Bronchial smooth muscle cell (primary cell): ENCODE measurements around the gene BAX. TPM values are rescaled to one million over a fixed set of nuclear protein-coding genes. Genes with fewer than 3 reads are reported as not detected.

ENCODE experiments used
- total RNA-seq: library from RNA; depleted of rRNA; stranded (reverse); fragments of >200 nt; gene quantifications from 2 replicates; pipeline ENCODE4 v1.2.1, GENCODE V29; 2014

Gene BAX
- total RNA-seq, result 70.6 and 113 TPM in 2 replicates

DNA sequence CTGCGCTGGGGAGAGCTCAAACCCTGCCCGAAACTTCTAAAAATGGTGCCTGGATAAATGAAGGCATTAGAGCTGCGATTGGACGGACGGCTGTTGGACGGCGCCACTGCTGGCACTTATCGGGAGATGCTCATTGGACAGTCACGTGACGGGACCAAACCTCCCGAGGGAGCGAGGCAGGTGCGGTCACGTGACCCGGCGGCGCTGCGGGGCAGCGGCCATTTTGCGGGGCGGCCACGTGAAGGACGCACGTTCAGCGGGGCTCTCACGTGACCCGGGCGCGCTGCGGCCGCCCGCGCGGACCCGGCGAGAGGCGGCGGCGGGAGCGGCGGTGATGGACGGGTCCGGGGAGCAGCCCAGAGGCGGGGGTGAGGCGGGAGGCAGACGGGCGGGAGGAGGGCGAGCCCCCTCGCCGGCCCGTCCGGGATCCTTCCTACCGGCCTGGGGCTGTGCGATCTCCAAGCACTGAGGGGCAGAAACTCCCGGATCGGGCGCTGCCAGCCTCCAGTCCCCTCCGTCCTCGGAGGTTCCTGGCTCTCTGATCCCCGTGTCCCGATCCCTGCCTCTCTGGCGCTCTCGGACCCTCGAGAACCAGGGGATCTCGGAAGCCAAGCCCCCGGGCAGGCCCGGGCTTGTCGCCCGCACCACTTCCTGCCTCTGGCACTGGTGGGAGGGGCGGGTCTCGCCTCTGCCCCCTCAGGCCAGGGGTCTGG is at the start of gene BAX:
Gene BAX (plus strand): TSS at position 281 of the 713 bp plus-strand sequence. CDS start 54 bp downstream, at position 335.

DNA sequence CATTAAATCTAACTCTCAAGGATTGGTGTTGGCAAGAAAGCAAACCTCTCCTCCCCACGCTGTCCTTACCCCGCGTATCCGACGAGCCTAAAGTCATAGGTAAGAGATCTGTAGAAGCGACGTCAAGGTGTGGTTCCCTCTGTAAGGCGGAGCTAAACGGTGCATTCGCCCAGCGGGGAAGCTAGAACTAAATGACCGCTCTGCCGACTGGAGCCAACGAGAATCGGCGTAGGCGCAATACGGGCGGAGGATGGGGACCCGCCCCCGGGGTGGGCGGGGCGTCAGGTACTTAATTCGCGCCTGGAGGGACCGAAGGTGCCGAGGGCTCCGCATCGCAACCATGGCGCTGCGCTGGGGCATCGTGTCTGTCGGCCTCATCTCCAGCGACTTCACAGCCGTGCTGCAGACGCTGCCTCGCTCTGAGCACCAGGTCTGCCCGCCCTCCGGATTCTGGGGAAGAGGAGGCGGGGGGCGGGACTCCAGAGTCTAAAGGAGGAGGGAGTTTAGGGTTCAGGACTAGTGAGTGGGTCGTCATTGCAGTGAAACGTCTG is 21.2 kb upstream of the BAX start, which contains the start of gene DHDH:
Gene DHDH (plus strand): TSS at position 318 of the 551 bp plus-strand sequence. CDS start 23 bp downstream, at position 341.

DNA sequence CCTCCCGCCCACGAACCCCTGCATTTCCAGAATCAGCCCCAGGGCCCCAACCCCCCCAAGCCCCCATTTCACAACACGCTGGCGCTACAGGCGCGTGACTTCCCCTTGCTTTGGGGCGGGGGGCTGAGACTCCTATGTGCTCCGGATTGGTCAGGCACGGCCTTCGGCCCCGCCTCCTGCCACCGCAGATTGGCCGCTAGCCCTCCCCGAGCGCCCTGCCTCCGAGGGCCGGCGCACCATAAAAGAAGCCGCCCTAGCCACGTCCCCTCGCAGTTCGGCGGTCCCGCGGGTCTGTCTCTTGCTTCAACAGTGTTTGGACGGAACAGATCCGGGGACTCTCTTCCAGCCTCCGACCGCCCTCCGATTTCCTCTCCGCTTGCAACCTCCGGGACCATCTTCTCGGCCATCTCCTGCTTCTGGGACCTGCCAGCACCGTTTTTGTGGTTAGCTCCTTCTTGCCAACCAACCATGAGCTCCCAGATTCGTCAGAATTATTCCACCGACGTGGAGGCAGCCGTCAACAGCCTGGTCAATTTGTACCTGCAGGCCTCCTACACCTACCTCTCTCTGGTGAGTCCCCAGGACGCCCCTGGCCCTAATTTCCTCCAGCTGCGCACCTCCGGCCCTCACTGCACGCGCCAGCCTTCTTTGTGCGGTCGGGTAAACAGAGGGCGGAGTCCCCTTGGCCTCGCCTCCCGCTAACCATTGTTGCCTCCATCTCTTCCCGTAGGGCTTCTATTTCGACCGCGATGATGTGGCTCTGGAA is 10.5 kb downstream of the BAX start, which contains the start of gene FTL:
Gene FTL (plus strand): TSS at position 270 of the 766 bp plus-strand sequence. CDS start 199 bp downstream, at position 469.

DNA sequence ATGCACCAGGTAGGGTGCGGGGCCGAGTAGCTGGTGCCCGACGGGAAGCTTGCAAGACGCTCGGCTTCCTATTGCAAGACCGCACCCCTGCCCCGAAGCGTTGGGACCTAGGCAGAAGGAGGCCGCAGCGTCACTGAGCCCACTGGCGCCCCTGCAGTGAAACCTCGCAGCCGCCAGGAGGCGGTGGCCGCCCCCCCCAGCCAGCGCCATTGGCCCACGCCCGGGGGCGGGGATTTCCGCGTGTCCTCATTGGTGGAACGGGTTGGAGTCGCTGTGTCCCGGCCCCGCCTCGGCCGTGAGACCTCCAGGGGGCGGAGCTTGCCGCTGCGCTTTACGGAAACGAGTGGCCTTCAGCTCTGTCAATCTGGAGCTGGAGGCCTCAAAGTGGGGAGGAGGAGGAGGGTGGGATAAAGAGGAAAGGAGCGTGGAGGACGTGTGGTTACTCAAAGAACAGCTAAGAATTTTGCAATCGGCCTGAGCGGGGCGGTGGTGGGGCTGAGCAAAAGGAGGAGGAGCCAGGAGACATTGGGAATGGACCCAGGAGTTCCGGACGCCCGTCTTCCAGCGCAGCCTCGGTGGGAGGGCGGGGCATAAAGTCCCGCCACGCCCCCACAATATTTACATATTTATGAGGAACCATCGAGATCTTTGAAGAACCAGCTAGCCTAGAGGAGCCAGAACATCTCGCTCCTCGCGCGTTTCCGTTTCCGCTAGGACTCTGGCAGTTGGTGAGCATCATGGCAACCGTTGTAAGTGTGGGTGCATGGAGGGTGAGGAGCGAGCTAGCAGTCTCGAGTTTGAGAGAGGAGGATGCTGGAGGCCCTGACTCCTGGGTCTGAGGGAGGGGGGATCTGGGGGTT is 38.7 kb downstream of the BAX start, which contains the start of the genes GYS1 and RUVBL2:
Gene GYS1 (minus strand): TSS at position 135 of the 860 bp plus-strand sequence. CDS start 197 bp downstream, outside the sequence.
Gene RUVBL2 (plus strand): TSS at position 713 of the 860 bp plus-strand sequence. CDS start 25 bp downstream, at position 738.

Other genes with a start within 250 kb of the BAX start
- gene MAMSTR, start 235.2 kb upstream of the BAX start, total RNA-seq, result 0.60 and 0.79 TPM in 2 replicates
- 1.4 and 1.6 TPM in 2 replicates for gene RASIP1, start 214.3 kb upstream of the BAX start, total RNA-seq
- gene IZUMO1, start 208.0 kb upstream of the BAX start, total RNA-seq, result under 0.01 TPM in 1 of 2 replicates, not detected in the other
- gene FUT1, start 202.2 kb upstream of the BAX start, total RNA-seq, result under 0.01 TPM in 2 replicates
- gene FGF21, start 199.4 kb upstream of the BAX start, total RNA-seq, result not detected in 2 replicates
- 22.2 and 27.1 TPM in 2 replicates for gene BCAT2, start 143.8 kb upstream of the BAX start, total RNA-seq
- 5.5 and 15.9 TPM in 2 replicates for gene HSD17B14, start 118.4 kb upstream of the BAX start, total RNA-seq
- gene PLEKHA4, start 86.3 kb upstream of the BAX start, total RNA-seq, result 14.3 and 18.6 TPM in 2 replicates
- 48.1 and 56.8 TPM in 2 replicates for gene PPP1R15A, start 82.5 kb upstream of the BAX start, total RNA-seq
- gene TULP2, start 56.1 kb upstream of the BAX start, total RNA-seq, result 0.26 and 0.32 TPM in 2 replicates
- gene NUCB1, start 54.6 kb upstream of the BAX start, total RNA-seq, result 149 and 199 TPM in 2 replicates
- 1.6 TPM in 1 of 2 replicates, not detected in the other for gene DHDH, start 21.2 kb upstream of the BAX start, total RNA-seq
- gene FTL, start 10.4 kb downstream of the BAX start, total RNA-seq, result 4,288 and 4,455 TPM in 2 replicates
- 20.4 and 22.7 TPM in 2 replicates for gene GYS1, start 38.4 kb downstream of the BAX start, total RNA-seq
- gene RUVBL2, start 39.0 kb downstream of the BAX start, total RNA-seq, result 166 and 207 TPM in 2 replicates
- not detected in 2 replicates for gene LHB, start 62.2 kb downstream of the BAX start, total RNA-seq
- gene CGB3, start 69.5 kb downstream of the BAX start, total RNA-seq, result not detected in 2 replicates
- not detected in 2 replicates for gene CGB2, start 77.0 kb downstream of the BAX start, total RNA-seq
- not detected in 2 replicates for gene CGB1, start 82.0 kb downstream of the BAX start, total RNA-seq
- gene CGB5, start 89.0 kb downstream of the BAX start, total RNA-seq, result 0.16 TPM in 1 of 2 replicates, not detected in the other
- not detected in 2 replicates for gene CGB8, start 94.2 kb downstream of the BAX start, total RNA-seq
- gene CGB7, start 102.9 kb downstream of the BAX start, total RNA-seq, result 0.17 and 0.47 TPM in 2 replicates
- 0.16 and 0.17 TPM in 2 replicates for gene NTF4, start 109.9 kb downstream of the BAX start, total RNA-seq
- not detected in 2 replicates for gene KCNA7, start 117.8 kb downstream of the BAX start, total RNA-seq
- 128 and 142 TPM in 2 replicates for gene SNRNP70, start 130.6 kb downstream of the BAX start, total RNA-seq
- gene LIN7B, start 159.5 kb downstream of the BAX start, total RNA-seq, result 12.0 and 13.3 TPM in 2 replicates
- gene C19orf73, start 164.3 kb downstream of the BAX start, total RNA-seq, result 0.16 and 0.77 TPM in 2 replicates
- gene PPFIA3, start 164.7 kb downstream of the BAX start, total RNA-seq, result 1.0 and 2.0 TPM in 2 replicates
- 0.09 TPM in 1 of 2 replicates, not detected in the other for gene HRC, start 200.5 kb downstream of the BAX start, total RNA-seq
- gene TRPM4, start 202.9 kb downstream of the BAX start, total RNA-seq, result 16.5 and 17.5 TPM in 2 replicates